HG03378 (cell line): ENCODE results near the gene COL5A2.
A peak's percentile ranks its signal among the peaks of the same experiment; 100 is the strongest.

Experiments
- ATAC-seq: cut with Tn5 transposase; IDR thresholded peaks from one replicate; pipeline ENCODE4 v1.9.1; 2021; ENCODE audit warnings: mild to moderate bottlenecking, moderate library complexity; ENCODE audit not compliant: unreplicated experiment

The COL5A2 gene

DNA sequence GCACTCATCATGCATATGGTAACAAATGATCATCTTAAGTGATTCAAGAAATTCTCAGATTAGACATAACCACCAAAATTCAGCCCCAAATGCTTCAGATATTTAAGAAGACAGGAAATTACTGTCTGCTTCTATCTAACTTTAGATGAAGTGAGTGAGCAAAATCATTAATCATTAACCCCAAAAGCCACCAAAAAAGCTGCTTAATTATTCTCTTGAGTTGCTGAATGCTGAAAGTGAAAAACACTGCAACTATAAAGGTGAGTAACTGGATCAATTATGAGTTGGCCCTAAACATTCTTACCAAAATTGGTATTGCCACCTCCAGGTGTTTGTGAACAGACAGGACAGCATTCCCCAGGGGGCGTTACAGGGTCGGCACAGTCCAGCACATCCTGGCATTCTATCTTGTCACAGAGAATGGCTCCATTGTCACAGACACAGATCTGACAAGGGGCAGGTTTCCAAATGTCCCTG is 69.6 kb downstream of the COL5A2 start:
- ATAC-seq = peak; percentile 97

DNA sequence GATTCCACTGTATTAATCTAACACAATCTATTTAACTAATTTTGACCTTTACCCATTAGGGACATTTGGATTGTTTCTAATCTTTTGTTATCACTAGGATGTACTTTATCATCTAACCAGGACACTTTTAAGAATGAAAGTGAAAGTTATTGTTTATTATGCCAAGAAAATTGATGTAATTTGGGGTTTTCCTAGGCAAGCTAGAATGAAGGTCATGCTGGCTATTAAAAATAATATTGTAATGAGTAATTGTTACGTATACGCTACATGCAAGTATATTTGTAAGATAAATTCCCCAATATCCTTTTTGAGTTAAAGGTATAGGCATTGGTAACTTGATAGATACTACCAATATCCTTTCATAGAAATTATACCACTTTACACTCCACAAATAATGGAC is 74.6 kb downstream of the COL5A2 start:
- ATAC-seq = no peak

DNA sequence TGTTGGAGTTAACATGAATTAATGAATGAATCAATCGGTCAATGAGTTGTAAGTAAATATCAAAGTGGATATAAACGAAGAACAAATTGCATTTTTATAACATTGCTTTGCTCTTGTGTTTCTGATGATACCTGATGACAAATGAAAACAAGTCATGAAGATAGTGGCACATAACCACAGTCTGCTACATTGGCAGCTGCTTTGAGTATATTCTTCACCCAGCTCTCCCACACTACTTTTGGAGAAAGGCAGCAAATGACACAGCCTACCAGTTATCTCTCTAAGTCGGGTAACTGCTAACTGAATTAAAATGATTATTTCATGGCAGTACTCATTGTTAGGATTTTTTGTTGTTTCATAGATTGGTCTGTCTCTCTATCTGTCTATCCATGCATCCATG is 76.8 kb downstream of the COL5A2 start:
- ATAC-seq = no peak

DNA sequence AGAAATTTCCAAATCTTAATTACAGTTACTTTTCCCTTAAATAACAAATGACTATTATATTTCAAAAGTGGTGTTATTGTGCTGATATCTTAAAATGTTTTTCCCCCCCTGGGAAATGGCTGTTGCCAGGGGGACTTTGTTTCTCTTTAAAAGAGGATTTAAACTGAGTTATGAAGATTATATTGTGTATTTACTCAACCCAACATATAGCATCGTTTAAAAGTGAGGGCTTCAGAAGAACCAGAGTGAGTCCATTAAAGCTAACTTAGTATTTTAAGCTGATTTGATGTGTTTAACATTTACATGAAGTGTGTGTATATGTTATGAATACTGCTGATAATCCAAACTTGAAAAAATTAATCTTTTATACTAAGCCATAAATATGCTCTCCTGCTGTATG is 81.6 kb downstream of the COL5A2 start:
- ATAC-seq = no peak

DNA sequence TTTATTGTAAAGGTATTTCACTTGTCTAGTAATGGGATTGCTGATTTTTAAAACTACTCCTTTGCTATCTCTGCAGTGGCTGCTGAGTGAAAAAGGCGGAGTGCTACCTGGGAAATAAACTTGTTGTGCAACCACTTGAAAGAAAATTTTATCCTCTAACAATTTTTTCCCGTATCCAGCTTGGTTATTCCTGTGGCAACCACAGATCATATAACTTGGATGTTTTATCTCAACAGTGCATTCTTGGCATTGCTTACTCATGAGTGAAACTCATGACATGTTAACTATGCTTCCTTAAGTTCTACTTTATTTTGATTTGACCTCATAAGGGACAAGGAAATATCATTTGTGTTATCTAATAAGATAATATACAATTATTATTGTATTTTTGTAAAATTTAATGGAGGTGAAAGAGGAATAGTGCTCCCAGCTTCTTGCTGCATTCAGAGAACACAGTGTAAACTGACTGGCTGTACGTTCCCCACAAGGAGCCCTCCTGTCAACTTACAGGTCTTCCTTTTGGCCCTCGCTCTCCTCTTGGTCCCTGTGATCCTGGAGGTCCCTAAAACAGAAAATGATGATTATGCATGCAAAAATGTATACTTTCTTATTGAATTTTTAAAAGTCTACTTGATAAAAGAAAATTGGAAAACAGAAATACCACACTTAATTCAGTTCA is 82.7 kb downstream of the COL5A2 start:
- ATAC-seq = no peak

DNA sequence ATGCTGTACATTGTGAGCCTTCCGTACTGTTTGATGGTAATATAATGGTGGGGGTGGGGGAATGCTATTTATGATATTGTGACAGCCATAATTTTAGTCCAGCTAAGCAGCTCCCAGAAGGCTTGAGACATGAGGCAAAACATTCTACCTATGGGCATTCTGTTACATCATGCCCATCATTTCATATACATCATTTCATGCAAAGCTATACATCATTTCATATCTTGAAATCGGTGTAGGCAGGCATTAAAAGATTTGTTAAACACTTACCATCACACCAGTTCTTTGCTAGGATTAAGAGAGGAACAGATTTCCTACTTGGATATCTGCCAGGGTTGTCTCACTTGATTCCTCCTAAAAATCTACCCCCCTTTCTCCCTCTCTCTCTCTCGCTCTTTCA is 84.5 kb downstream of the COL5A2 start:
- ATAC-seq = no peak

DNA sequence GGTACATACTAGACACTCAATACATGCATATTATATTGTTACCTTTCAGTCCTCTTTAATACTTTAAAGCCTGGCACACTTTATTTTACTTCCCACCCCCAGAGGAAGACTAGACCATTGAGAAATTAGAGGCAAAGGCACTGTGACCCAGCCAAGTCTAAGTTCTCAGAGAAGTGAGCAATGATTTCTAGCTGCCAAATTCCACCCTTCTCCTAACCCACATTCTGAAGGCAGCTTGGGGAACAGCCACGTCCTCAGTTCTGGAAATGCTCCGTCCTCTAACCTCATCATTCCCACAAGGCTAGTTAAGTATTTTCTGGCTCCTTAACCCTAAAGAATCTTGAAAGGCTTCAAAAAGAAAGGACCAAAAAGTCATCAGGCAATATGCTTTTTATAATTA is 86.6 kb downstream of the COL5A2 start:
- ATAC-seq = no peak

DNA sequence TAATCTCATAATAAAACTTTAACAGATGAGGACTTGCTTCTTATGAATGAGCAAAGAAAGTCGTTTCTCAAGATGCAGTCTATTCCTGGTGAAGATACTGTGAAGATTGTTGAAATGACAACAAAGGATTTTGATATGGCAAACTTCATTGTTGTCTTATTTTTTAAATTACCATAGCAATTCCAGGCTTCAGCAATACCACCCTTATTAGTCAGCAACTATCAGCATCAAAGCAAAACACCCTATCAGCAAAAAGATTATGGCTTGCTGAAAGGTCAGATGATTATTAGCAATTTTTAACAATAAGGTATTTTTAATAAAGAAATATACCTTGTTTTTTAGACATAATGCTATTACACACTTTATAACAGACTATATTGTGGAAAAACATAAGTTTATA is 88.3 kb downstream of the COL5A2 start:
- ATAC-seq = no peak

DNA sequence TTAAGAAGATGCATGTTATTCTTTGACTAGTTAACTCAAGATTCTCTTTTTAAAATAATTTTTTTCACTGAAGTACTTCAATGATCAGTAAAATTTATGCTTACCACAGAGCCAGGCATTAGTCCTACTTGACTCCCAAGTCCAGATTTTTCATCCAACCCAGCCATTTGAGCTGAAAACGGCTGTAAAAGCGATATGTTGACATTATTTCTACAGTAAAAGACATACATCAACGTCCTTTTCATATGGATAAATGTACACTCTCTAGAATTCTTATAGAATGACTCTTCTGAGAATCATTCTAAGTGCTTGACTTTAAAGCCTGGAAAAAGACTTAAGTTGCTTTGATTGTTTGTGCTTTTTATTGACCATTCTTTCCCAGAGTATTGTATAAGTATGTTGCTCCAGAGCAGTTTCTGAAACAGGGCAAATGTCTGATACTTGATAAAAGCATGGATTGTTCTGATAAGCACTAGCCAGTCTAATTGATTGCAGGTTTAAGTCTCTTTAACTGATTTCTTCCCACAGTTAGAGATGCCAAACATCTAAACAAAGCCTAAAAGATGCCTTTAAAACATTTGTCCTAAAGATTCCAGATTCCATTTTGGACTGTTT is 90.9 kb downstream of the COL5A2 start:
- ATAC-seq = no peak

DNA sequence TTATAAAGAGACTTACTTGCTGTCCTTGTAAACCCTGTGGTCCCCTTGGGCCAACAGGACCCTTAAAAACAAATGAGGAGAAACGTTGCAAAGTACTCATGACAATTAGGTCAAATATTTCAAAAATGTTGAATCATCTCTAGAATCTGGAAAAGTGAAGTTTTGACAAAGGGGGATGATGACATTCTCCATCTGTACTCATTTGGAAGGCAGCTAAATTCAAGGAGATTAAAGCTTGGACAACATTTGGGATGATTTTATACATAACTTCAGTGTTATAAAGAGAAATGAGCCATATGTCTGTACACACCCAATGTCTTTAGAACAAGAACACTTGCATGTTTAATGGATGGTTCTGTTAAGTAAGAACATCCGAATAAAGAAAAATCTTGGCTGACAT is 92.9 kb downstream of the COL5A2 start:
- ATAC-seq = no peak

DNA sequence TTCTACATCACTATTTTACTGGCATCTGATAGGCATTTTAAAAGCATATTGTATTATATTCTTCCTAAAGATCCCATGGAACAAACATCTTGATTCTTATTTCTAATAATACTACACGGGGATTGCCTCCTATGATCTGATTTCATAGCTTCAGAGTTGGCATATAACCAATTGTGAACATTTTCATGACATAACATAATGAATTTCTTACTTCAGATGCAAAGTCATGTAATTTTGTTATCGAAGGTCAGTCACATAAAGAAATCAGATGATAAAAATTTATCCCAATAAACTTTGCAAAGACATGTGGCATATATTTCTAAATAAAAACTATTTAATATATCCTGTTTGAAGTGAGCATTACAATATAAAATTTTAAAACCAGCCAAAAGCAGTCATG is 93.3 kb downstream of the COL5A2 start:
- ATAC-seq = no peak

DNA sequence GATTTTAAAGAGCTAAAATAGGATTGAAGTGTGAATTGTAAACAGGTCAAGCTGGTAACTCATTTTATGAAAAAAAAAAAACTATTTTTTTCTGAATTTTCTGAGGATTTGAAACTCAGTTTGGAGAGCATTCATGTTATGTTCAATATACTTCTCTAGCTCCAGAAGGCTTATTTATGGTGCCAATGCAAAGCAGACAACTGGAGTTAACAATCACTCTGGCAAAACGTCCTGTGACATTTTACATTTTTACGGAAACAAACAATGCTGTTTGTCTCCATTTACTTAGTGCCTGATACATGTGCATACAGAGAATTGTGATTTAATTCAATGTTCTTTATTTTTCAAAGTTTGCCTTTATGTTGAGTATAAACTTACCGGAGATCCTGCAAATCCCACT is 96.0 kb downstream of the COL5A2 start:
- ATAC-seq = no peak

DNA sequence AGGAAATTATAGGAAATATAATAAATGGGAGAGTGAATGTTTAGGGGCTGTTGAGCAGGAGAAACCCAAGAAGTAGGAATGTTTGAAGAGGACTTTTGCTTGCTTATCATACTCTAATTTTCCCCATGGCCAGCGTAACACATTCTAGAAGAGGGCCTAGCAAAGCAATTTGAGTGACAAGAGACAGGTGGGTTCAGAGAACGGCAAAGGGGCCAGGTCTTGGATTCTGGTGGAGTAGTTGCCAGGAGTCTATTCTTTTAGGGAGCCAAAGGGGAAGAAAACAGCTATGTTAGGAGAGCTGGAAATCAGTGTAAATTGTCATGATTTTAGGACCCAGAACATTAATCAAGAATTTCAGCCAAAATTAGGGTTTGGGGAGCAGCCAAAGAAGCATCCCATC is 96.5 kb downstream of the COL5A2 start:
- ATAC-seq = no peak

DNA sequence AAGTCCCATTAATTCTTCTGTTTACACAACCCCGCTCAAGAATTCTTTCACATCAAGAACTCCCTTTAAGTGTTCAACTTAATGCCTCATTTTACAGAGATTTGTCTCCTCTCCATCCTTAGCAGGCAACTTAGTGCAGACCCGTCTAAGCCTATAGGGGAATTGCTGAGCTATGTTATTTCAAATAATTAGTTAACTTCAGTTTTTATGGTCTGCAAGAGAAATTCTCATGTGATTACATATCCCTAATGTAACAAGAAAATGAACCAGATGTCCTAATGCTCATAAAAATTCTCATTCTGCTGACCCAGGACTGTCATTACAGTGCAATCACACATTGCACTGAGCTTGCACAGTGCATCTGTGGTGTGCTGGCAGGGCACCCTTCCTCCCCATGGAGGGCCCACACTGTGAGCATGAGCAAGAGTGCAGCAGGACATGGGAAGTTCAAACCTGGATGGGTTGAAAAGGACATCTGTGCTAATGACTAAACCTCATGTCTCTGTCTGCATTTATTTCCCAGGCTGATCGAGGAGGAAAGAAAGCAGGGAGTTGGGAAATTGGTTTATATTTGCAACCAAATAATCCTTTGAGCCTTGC is 97.1 kb downstream of the COL5A2 start:
- ATAC-seq = no peak

DNA sequence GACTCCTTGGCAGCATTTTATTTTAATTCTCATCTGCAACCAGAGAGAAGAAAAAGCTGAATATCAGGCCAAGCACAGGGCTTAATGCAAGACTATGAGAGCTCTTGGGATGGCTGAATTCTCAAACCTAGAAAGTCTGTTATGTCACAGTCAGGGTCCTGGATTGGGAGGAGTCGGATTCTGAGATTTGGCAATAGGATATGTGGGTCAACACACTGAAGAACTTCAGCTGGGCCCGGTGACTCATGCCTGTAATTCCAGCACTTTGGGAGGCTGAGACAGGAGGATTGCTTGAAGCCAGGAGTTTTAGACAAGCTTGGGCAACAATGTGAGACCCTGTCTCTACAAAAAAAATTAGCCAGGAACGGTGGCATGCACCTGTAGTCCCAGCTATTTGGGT is 103.0 kb downstream of the COL5A2 start:
- no peak for ATAC-seq

DNA sequence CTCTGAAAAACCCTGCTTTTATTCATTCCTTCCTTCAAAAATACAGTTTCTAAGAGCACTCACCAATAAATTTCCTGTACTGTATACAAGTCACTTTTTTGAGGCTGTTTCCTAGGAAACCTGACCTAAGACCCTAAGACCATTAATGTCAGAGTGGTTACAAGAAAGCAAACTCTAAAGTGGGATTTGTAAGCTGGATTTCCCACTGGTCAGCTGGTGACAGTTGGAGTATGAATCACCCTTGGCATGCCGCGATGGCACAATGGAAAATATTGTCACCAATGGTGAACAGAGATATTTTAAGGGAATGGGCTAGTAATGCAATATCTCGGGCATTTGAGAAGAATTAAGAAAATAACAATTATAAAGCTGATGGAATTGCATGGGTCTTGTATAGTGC is 103.4 kb downstream of the COL5A2 start:
- ATAC-seq = no peak

DNA sequence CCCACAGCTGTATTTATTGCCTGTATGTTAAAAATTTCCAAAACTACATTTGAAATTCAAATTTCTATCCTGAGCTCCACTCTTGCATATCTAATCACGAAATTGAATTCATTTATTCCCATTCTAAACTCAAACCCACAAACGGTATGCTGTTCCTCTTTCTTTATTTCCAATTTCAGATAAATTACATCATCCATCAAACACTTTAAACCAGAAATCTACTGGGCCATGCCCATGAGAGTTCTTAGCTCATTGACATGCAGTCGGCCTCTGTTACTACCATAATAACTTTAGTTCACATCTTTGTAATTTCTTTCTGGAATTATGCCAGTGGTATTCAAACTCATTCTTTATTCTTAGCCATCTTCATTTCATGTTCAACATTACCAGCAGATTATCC is 105.1 kb downstream of the COL5A2 start:
- no peak for ATAC-seq

DNA sequence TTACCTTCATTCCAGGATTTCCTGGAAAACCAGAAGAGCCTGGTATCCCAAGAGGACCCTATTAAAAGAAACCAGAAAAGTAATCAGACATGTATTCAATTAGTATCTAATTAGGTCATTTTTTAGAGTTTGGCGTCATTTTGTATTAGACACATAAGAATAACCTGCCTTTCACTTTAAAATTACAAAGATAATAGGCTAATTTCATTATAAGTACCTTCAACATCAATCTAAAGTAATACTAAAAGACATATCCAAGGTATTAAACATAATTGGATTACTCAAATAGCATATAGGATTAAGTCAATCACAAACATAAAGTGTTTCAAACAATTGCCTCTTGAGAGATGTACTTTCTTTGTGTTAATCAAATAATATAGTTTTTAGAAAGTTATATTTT is 107.5 kb downstream of the COL5A2 start:
- no peak for ATAC-seq

DNA sequence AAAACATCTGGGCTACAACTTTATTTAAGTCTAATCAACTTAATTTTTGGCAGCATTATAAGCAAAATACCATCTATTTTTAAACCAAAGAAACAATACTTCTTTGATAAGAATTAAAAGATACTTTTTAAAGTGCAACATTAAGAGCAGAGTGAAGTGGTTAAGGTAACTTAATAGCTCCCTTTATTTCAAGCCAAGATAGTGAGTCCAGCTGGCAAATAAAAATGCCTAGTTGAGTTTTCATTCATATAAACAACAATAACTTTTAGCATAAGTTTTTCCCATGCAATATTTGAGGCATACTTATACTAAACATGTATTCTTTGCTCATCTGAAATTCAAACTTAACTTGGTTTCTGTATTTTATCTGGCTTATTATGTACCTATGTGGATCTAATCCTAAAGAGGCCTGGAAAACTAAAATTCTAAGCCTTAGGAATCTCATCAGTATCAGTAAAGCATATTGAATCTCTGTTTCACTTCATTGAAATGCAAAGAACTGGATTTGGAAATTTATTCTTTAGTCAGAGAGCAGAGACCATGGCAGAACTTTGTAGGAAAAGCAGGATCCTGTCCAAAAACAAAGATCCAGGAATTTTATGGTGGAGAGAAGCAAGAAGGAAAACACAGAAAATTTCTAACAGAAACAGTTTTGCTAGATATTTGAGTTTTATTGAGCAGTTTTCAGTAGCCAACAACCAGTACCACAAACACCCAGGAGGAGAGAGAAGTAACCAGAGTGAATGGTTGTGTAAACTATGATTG is 109.5 kb downstream of the COL5A2 start:
- no peak for ATAC-seq

DNA sequence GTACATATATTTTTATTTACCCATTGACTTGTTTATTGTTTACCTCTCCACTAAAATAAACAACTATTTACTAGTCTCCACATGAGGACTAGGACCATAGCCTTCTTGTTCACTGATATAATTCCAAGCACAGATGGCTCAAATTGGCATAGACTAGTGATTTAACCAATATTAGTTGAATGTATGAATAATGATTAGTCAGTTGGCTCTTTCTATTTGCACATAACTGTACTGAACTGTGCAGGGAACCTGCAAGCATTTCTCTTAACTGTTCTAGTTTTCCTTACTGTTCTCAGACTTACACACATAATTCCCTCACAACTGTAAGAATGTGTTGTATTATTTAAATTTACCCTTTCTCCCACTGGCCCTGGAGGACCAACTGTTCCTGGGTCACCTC is 113.5 kb downstream of the COL5A2 start:
- ATAC-seq = no peak

DNA sequence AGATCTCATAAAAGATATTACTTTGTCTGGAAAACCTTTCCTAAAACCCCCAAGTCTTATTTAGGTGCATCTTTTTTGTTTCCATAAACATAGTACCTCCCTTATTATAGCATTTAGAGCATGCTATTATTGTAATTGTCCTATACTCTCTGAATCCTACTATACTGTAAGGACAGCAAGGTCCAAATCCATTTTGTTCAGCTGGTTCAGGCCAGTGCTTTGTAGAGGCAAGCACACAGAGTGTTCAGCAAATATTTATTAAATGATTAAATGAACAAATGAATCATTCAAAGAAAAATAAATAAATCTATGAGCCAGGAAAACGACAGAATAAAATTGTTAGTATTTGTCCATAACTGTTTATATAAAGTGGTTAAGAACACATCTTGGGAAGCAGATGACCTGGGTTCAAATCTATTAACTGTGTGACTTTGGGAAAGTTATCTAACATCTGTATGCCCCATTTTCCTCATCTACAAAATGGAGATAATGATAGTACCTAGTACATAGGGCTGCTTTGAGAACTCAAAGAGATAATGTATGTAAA is 119.4 kb downstream of the COL5A2 start:
- ATAC-seq = no peak

DNA sequence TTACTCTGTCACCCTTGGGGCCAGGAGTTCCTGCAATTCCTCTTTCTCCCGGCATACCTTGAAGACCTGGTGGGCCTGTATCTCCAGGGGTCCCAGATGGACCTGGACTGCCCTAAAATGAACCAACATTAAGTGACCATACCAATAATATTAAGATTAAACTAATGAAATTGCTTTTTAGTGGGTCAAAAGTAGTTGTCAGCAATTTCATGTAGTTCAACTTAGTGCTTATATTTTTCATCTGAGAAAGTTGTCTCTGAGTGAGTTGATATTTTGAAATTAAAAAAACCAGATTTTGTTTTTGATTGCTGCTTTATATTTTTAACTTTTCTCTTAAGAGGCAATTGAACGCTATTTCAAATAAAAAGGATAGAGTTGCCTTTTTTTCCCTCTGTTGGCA is 122.2 kb downstream of the COL5A2 start:
- no peak for ATAC-seq
